ENCODE results near the gene CATSPERB.
"Not testable (repeated sequence)": the region's sequence is repeated elsewhere in the genome, so short reads cannot be mapped to it uniquely, and the experiment has no call there.

CATSPERB gene

DNA sequence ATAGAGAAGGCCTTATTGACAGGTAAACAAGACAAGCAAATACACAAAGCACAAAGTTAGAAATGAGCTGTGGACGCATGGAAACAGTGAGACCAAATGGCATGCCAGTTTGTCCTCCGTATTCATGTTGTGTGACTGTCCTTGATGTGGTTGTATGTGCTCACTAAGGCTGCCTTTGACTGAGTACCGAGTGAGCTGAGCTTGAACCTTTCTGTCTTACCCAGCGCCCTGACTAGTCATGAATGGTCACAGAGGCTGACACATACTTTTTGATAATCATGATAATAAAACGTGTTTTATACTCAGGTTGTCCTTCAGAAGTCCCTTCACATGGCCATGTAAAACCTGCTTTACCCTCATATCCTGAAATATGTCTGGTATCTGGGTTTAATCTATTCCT is 553 bp upstream of the CATSPERB start:
- no peak for DNase-seq (ENCODE audit: low read depth)

DNA sequence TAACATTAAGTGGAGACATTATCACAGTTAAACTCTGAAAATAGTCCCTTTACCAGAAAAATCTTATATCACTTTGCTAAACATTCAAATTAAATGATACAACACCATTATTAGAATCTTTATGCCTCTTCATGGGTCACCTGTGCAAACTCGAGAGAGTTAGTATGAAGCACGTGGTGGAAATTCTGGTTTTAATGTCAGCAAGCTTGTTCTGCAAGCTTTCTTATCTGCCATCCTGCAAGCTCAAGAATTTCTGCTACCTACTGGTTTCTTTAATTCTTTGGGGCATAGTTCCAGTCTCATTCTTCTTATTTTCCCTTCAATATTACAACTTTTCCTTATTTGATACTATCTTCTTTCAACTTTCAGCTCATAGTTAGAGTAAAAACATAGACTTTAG is 868 bp downstream of the CATSPERB start:
- no peak for DNase-seq (ENCODE audit: low read depth)

DNA sequence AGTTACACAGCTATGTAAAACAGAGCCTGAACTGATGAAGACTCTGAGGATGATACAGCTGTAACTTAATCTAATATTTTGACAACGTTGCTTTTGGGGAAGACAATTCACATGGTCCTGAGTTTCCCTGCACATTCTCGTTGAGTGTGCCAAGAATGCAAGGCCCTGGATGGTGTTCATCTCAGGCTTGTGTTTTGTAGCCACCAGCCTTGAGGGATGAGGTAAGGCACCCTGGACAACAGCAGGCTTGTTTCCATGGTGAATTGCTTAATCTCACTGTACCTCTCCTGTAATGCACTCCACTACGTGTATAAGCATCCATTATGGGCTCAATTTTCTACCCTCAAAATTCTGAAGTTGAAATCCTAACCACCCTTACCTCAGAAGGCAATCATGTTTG is 2.1 kb downstream of the CATSPERB start:
- no peak for DNase-seq (ENCODE audit: low read depth)

- DNase-seq (ENCODE audit: low read depth): no peak
Measured at GRCh38 chr14:91728616-91729183, 3.2 kb downstream of the CATSPERB start.

DNA sequence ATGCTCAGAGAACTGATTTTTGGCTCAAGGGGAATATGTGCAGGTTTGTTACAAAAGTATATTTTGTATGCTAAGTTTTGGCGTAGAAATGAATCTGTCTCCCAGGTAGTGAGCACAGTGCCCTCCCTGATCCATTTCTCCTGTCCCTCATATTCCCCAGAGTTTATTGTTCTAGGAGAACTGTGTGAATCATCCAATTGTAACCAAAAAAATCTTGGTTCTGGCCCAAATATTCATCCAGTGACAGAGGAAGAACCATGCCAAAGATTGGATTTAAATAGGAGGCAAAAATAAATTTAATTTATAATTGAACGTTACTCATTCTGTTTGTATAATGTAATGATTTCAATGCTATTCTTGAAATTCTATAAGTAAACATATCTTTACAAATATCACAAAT is 4.8 kb downstream of the CATSPERB start:
- DNase-seq (ENCODE audit: low read depth): no peak

DNA sequence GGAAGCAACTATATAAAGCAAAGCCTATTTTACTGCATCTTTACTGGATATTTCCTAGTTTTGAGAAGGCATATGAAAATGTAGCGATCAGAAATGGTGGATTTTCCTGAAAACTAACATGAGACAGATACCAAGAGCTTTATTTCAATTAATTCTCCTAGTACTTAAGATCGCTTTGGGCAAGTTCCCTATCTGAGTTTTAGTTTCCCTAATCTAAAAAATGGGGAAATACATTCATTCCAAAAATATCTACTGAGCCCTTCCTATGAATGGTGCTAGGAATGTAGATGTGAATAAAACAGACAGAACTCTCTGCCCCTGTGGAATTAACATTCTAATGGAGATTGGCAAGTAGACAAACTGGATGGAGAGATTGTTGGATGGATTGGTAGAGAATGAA is 8.4 kb downstream of the CATSPERB start:
- DNase-seq (ENCODE audit: low read depth): no peak

GRCh38 chr14:91722386-91722785 is 9.5 kb downstream of the CATSPERB start:
- DNase-seq (ENCODE audit: low read depth): no peak

- DNase-seq (ENCODE audit: low read depth): no peak
Measured at GRCh38 chr14:91719839-91720238, 12.0 kb downstream of the CATSPERB start.

GRCh38 chr14:91716999-91717398 is 14.9 kb downstream of the CATSPERB start:
- no peak for DNase-seq (ENCODE audit: low read depth)

GRCh38 chr14:91714805-91715204 is 17.1 kb downstream of the CATSPERB start:
- no peak for DNase-seq (ENCODE audit: low read depth)

DNA sequence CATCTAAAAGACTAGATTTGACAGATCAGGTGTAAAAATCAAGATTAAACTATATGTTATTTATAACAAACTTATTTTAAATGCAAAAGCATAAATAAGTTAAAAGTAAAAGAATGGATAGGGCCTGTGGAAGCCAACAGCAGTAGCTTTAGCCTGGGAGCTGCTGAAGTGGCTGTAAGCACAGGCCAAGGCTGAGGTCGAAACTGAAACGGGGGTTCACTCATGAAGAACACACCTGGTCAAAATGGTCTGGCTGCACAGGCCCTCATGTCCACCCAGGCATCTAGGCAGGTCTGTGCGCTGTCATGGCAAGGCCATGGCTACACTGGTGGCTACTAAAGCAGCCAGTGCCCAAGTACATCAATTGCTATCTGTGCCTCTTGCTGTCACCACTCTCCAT is 23.1 kb downstream of the CATSPERB start:
- DNase-seq (ENCODE audit: low read depth): no peak

- no peak for DNase-seq (ENCODE audit: low read depth)
Measured at GRCh38 chr14:91706996-91707395, 24.9 kb downstream of the CATSPERB start.

DNA sequence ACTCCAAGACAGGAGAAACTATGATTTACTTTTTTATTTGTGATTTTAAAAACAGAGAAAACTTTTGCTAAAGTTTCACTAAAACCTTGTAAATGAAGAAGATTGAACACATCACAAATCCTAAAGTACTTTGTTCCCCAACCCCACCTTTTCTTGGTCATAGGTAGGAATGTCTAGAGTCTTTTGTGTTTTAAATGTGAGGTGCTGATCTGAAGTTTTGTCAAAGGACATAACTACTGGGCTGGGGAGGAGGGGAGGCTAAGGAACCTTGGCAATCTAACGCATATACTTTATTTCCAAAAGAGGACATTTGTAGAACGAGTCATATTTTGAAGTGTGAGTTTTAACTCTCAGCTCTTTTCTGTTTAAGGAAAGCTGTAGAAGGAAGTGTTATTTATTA is 37.2 kb downstream of the CATSPERB start:
- no peak for DNase-seq (ENCODE audit: low read depth)

- peak; percentile 16 for DNase-seq (ENCODE audit: low read depth)
Measured at GRCh38 chr14:91693346-91693745, 38.5 kb downstream of the CATSPERB start.

- DNase-seq (ENCODE audit: low read depth): no peak
Measured at GRCh38 chr14:91692075-91692474, 39.8 kb downstream of the CATSPERB start.

- no peak for DNase-seq (ENCODE audit: low read depth)
Measured at GRCh38 chr14:91689608-91690007, 42.3 kb downstream of the CATSPERB start.

GRCh38 chr14:91687436-91687835 is 44.5 kb downstream of the CATSPERB start:
- DNase-seq (ENCODE audit: low read depth): not testable (repeated sequence)

- no peak for DNase-seq (ENCODE audit: low read depth)
Measured at GRCh38 chr14:91685600-91685999, 46.3 kb downstream of the CATSPERB start.

DNA sequence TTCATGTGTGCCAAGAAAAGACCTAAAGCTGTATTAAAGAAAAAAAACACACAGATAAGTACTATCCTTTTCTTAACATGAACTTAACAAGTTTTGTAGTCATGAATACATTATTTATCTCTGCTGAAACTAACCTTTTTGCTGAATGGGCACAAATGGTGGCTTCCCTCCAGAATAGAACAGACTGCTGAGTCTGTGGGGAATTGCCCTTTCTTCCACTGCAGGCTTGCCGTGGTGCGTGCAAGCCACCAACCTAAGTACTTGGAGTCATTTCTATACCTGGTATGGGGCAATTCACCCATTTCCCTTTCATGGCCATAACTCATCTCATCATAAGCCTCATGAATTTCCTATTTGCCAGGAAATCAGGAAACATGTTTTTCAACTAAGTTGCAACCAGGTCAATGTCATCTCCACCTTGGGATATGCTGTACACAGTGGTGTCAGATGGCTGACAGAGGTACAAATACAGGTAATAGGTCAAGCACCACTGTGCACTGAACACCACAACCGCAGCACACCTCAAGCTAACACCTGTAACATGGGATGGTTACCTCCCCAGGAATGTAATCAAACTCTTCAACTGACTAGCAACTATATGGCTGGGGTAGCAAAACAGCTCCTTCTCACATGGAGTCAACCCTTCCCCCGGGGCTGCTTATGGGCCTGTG is 49.9 kb downstream of the CATSPERB start:
- no peak for DNase-seq (ENCODE audit: low read depth)

DNA sequence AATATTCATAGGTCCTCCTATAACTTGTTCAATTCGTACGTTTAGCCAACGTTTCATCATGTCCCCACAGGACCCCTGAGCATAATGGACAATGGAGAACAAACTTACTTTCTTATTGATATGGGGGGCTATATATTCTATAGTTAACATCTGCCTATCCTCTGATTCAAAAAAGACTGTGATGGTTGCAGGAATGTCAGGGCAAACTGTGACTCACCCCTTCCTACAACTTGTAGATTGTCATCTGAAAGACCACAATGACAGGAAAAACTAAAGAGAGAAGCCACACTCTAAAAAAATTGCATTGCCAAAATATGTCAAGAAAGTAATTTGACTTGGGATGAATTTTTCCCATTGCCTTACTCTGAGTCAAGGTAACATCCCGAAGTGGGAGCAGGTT is 50.8 kb downstream of the CATSPERB start:
- no peak for DNase-seq (ENCODE audit: low read depth)

- no peak for DNase-seq (ENCODE audit: low read depth)
Measured at GRCh38 chr14:91679273-91679672, 52.6 kb downstream of the CATSPERB start.

DNA sequence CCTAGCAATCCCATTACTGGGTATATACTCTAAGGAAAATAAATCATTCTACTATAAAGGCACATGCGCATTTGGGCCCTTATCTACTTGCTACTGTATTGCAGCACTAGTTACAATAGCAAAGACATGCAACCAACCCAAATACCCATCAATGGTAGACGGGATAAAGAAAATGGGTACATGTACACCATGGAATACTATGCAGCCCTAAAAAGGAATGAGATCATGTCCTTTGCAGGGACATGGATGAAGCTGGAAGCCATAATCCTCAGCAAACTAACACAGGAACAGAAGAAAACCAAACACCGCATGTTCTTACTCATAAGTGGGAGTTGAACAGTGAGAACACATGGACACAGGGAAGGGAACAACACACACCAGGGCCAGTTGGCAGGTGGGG is 54.2 kb downstream of the CATSPERB start:
- not testable (repeated sequence) for DNase-seq (ENCODE audit: low read depth)

DNA sequence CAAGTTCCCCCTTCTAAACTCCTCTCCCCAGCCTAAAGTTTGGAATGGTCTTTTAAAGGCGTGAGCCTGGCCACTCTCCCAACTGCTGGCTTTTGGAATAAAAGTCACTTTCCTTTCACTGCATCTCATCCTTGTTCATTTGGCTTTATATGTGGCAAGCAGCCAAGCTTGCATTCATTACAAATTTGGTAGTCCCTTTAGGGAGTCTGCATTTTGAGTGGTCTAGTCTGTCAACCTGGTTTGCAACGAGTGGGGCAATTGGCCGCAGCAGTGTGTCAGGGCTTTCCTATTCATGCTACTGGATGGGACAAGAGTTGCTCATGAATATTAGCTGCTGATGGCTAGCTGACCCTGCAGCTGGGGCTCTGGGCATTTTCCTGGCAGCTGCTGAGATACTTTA is 57.0 kb downstream of the CATSPERB start:
- no peak for DNase-seq (ENCODE audit: low read depth)

DNA sequence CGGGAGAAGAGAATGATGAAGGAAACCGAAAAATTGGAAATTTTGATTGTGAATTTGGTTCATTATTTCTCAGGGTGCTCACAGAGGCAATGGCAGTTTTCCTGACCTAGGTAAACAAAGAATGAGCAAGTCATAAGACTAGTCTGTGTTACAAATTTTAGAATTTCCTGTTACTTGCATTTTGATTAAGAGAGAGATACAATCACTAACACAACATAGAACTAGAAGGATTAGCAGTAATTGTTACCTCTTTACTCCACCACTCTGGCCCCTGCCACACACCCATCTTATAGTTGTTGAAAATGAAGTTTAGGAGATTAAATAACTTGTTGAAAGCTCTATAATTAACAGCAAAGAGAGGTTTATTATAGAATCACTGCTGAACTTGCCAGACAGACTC is 62.0 kb downstream of the CATSPERB start:
- DNase-seq (ENCODE audit: low read depth): no peak

Measured in ELR (cell line).